G401 (cell line): Measurements from ENCODE around the gene RIMS3. TPM values are rescaled to one million over a fixed set of nuclear protein-coding genes. Genes with fewer than 3 reads are reported as not detected.

Source experiments
- total RNA-seq: library from RNA; depleted of rRNA; stranded (reverse); fragments of >200 nt; shearing (Covaris generic); gene quantifications from 2 replicates; pipeline ENCODE4 v1.2.3, GENCODE V29; 2014; rRNA removed

The RIMS3 gene
- total RNA-seq, 1 experiment from 2014 or later: 8.2 TPM

Other genes with a start within 250 kb of the RIMS3 start
- gene ZFP69B, start 215.2 kb downstream of the RIMS3 start, total RNA-seq: 2.8 and 3.0 TPM in 2 replicates
- gene ZFP69, start 188.4 kb downstream of the RIMS3 start, total RNA-seq: not detected in 2 replicates
- 3.5 and 9.9 TPM in 2 replicates for gene EXO5, start 156.9 kb downstream of the RIMS3 start, total RNA-seq
- gene ZNF684, start 134.0 kb downstream of the RIMS3 start, total RNA-seq: 14.1 and 15.9 TPM in 2 replicates
- gene NFYC, start 26.0 kb upstream of the RIMS3 start, total RNA-seq: 39.4 and 76.7 TPM in 2 replicates
- gene KCNQ4, start 118.1 kb upstream of the RIMS3 start, total RNA-seq: 0.61 and 1.2 TPM in 2 replicates
- 2.3 and 11.4 TPM in 2 replicates for gene CITED4, start 196.7 kb upstream of the RIMS3 start, total RNA-seq